Measurements from ENCODE around the gene CDC42BPA. TPM values are rescaled to one million over a fixed set of nuclear protein-coding genes. Genes with fewer than 3 reads are reported as not detected.

The CDC42BPA gene
- polyA plus RNA-seq, 2 of the 4 experiments (the other 2 are of a cell fraction) = 11.4 to 28.4 TPM

DNA sequence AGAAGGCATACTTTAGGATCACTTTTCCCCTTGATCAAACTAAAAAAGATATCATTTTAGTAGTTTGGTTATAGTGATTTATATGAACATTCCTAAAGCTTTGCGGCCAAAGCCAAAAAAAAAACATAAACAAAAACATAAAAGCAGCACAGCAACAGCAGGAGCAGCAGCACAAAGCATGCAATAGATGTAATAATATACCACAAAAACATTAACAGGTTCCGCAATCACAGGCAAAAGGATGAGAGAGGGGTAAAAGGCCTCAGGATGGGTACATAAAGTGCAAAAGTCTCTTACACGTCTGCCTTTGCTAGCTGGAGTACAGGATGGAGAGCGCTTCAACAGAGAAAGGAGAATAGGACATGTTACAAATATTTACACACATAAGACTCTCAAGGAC is 259.2 kb downstream of the CDC42BPA start:
- H3K4me2 ChIP-seq = no peak overlapping the region
- no peak for TF ChIP-seq REST (IDR thresholded peaks at IDR 0.05)
- no peak for TF ChIP-seq EHF (CRISPR knock-in tag; IDR thresholded peaks at IDR 0.05)
- no peak for TF ChIP-seq RAD21 (conservative IDR thresholded peaks at IDR 0.05 in 1 of 2, IDR thresholded peaks at IDR 0.05 in 1 of 2)
- no peak for TF ChIP-seq CBX8 (IDR thresholded peaks at IDR 0.05)
- TF ChIP-seq HDAC2 (IDR thresholded peaks at IDR 0.05) = no peak
- TF ChIP-seq BHLHE40 (IDR thresholded peaks at IDR 0.05; ENCODE audit: low read depth, low read length) = no peak
- no peak for TF ChIP-seq ZSCAN20 (CRISPR knock-in tag; IDR thresholded peaks at IDR 0.05)
- TF ChIP-seq USF2 (IDR thresholded peaks at IDR 0.05) = no peak
- no peak for TF ChIP-seq POLR2A (IDR thresholded peaks at IDR 0.05; ENCODE audit: low read length)
- TF ChIP-seq ELK1 (IDR thresholded peaks at IDR 0.05; ENCODE audit: low read depth, low read length) = no peak
- TF ChIP-seq, protein P1, sequence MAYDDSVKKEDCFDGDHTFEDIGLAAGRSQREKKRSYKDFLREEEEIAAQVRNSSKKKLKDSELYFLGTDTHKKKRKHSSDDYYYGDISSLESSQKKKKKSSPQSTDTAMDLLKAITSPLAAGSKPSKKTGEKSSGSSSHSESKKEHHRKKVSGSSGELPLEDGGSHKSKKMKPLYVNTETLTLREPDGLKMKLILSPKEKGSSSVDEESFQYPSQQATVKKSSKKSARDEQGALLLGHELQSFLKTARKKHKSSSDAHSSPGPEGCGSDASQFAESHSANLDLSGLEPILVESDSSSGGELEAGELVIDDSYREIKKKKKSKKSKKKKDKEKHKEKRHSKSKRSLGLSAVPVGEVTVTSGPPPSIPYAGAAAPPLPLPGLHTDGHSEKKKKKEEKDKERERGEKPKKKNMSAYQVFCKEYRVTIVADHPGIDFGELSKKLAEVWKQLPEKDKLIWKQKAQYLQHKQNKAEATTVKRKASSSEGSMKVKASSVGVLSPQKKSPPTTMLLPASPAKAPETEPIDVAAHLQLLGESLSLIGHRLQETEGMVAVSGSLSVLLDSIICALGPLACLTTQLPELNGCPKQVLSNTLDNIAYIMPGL (CRISPR knock-in tag; IDR thresholded peaks at IDR 0.05; ENCODE audit: borderline replicate concordance) = no peak
- no peak for TF ChIP-seq NR3C1 (IDR thresholded peaks at IDR 0.05)
- H3K27ac ChIP-seq = no peak overlapping the region
- ATAC-seq (no peak), DNase-seq (ENCODE audit: low read depth in 1 of 2, low spot score in 1 of 2) (no peak), FAIRE-seq (no peak)
- WGBS (ENCODE audit: missing lambda C conversion rate) = 94% methylated on average over 4 of the region's 4 CpGs
- no peak overlapping the region for H3K4me3 ChIP-seq
- H3K4me1 ChIP-seq = no peaks in the 10 kb centered on the region
- no peaks in the 10 kb centered on the region for H3K9me3 ChIP-seq
- CTCF ChIA-PET = interaction anchor here (1.0 kb wide), 1 partner anchor 425 kb away, joined by 3 read pairs; no protein-coding TSS in a partner anchor
- POLR2A ChIA-PET = interaction anchor here (0.7 kb wide), 1 partner anchor 138 kb away, joined by 4 read pairs; no protein-coding TSS in a partner anchor

DNA sequence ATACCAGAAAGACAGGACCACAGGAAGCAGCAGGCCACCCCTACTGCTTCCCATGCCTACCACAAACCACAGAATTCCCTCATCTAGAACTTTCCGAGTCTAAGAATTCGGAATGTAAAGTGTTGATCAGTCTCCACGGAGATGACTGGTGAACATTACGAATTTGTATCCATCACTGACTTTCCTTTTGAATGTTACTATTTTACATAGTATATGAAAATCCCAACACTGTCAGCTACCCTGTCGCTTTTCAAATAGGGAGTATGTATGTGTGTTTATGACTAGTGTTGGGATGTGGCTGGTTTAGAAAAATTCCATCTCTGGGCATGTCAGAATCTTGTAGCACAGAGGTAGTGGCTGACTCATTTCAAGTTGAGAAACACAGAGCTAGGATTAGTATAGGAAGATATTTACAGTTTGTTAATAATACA is 260.0 kb downstream of the CDC42BPA start:
- H3K4me3 ChIP-seq = no peak overlapping the region
- no peaks in the 10 kb centered on the region for H3K9me3 ChIP-seq
- H3K4me1 ChIP-seq = no peaks in the 10 kb centered on the region
- no peak for FAIRE-seq
- DNase-seq (ENCODE audit: low read depth in 1 of 2, low spot score in 1 of 2) = peak in 1 of 2 experiments; percentile 21
- no peak overlapping the region for H3K4me2 ChIP-seq
- H3K27ac ChIP-seq = no peak overlapping the region
- WGBS (ENCODE audit: missing lambda C conversion rate) = 88% methylated on average over 5 of the region's 5 CpGs
- POLR2A ChIA-PET = interaction anchor here (0.7 kb wide), 1 partner anchor 137 kb away, joined by 4 read pairs; no protein-coding TSS in a partner anchor
- CTCF ChIA-PET = interaction anchor here (0.6 to 1.0 kb wide), 2 partner anchors 425 to 857 kb away, joined by 3 read pairs; no protein-coding TSS in a partner anchor
- TF ChIP-seq POLR2AphosphoS2 (conservative IDR thresholded peaks at IDR 0.05; ENCODE audit: low read length) = no peak
- TF ChIP-seq BHLHE40 (IDR thresholded peaks at IDR 0.05; ENCODE audit: low read depth, low read length) = no peak
- TF ChIP-seq HDAC2 (IDR thresholded peaks at IDR 0.05) = no peak
- TF ChIP-seq TP53 (CRISPR knock-in tag; IDR thresholded peaks at IDR 0.05) = no peak
- TF ChIP-seq HEYL (CRISPR knock-in tag; IDR thresholded peaks at IDR 0.05) = no peak
- no peak for TF ChIP-seq RFX5 (IDR thresholded peaks at IDR 0.05)
- TF ChIP-seq NFE2L2 (conservative IDR thresholded peaks at IDR 0.05; ENCODE audit: low read length) = no peak
- no peak for TF ChIP-seq FOSB (CRISPR knock-in tag; IDR thresholded peaks at IDR 0.05)
- no peak for TF ChIP-seq FOXS1 (CRISPR knock-in tag; IDR thresholded peaks at IDR 0.05)
- TF ChIP-seq FOSL2 (IDR thresholded peaks at IDR 0.05) = no peak
- TF ChIP-seq FOSL2 (CRISPR knock-in tag; IDR thresholded peaks at IDR 0.05) = no peak
- no peak for TF ChIP-seq POLR2A (IDR thresholded peaks at IDR 0.05; ENCODE audit: low read length)
- TF ChIP-seq KDM1A (IDR thresholded peaks at IDR 0.05; ENCODE audit: low read depth) = no peak
- TF ChIP-seq ESRRA (IDR thresholded peaks at IDR 0.05; ENCODE audit: borderline replicate concordance, low read length) = no peak
- TF ChIP-seq EP300 (IDR thresholded peaks at IDR 0.05) = no peak
- TF ChIP-seq MAX (IDR thresholded peaks at IDR 0.05) = no peak
- TF ChIP-seq EHF (CRISPR knock-in tag; IDR thresholded peaks at IDR 0.05) = no peak
- ATAC-seq = peak; percentile 39 to 58; a peak in 3 of 6 replicates
